WTC11 (cell line): ENCODE measurements around the gene PRKX. TPM values are rescaled to one million over a fixed set of nuclear protein-coding genes. Genes with fewer than 3 reads are reported as not detected.
"Not testable (repeated sequence)": the region's sequence is repeated elsewhere in the genome, so short reads cannot be mapped to it uniquely, and the experiment has no call there.

Experiments
- ATAC-seq: fragments of 200-7000 bp; cut with Tn5 transposase; 2 replicates; pipeline ENCODE4 v1.10.0; 2021; ENCODE audit warnings: mild to moderate bottlenecking, moderate library complexity
- CTCF ChIA-PET: fragments of 300-600 bp; sonication (Branson Sonifier 250); formaldehyde crosslinking; loops from one replicate; lab custom pipeline; 2021; ENCODE audit warnings: antibody characterized with exemption; lab: Charles Lee
- POLR2A ChIA-PET: fragments of 350-600 bp; sonication (Branson Sonifier 250); formaldehyde crosslinking; loops from one replicate; lab custom pipeline; 2021; ENCODE audit warnings: antibody characterized with exemption; lab: Charles Lee
- DNase-seq: peaks from one replicate; pipeline ENCODE4 v3.0.0; 2021; ENCODE audit warnings: low spot score
- H3K27ac Mint-ChIP-seq: 2 replicates; pipeline ENCODE4 v1.8.0; 2021; ENCODE audit warnings: mixed read lengths
- H3K27me3 Mint-ChIP-seq: 2 replicates; pipeline ENCODE4 v1.8.0; 2021; ENCODE audit warnings: low read depth, mild to moderate bottlenecking, moderate library complexity, mixed read lengths
- H3K36me3 Mint-ChIP-seq: 2 replicates; pipeline ENCODE4 v1.8.0; 2021; ENCODE audit warnings: mixed read lengths
- H3K4me1 Mint-ChIP-seq: 2 replicates; pipeline ENCODE4 v1.8.0; 2022; ENCODE audit warnings: mixed read lengths
- H3K4me3 Mint-ChIP-seq: 2 replicates; pipeline ENCODE4 v1.8.0; 2021; ENCODE audit warnings: mild to moderate bottlenecking, moderate library complexity, mixed read lengths
- H3K9me3 Mint-ChIP-seq: 2 replicates; pipeline ENCODE4 v1.8.0; 2021; ENCODE audit warnings: mixed read lengths
- ELF4 ChIP-seq: sonication (generic); formaldehyde crosslinking; IDR thresholded peaks from 2 replicates; pipeline ENCODE4 v1.8.1; 2022; ENCODE audit warnings: low read depth, mild to moderate bottlenecking, moderate library complexity, missing genetic modification reagents
- ESRRA ChIP-seq: sonication (generic); formaldehyde crosslinking; IDR thresholded peaks from 2 replicates; pipeline ENCODE4 v1.8.1; 2022; ENCODE audit warnings: mild to moderate bottlenecking, missing genetic modification reagents, borderline replicate concordance
- ETV6 ChIP-seq: sonication (generic); formaldehyde crosslinking; IDR thresholded peaks from 2 replicates; pipeline ENCODE4 v1.8.1; 2022; ENCODE audit warnings: mild to moderate bottlenecking, missing genetic modification reagents
- FOXK1 ChIP-seq: sonication (generic); formaldehyde crosslinking; IDR thresholded peaks from 2 replicates; pipeline ENCODE4 v1.8.0; 2022; ENCODE audit warnings: mild to moderate bottlenecking, moderate library complexity, missing genetic modification reagents
- FOXP1 ChIP-seq: sonication (generic); formaldehyde crosslinking; IDR thresholded peaks from 2 replicates; pipeline ENCODE4 v1.8.0; 2022; ENCODE audit warnings: missing genetic modification reagents, mild to moderate bottlenecking, moderate library complexity, borderline replicate concordance
- HMGA2 ChIP-seq: fragments of 250-450 bp; sonication (Bioruptor Pico); IDR thresholded peaks from 2 replicates; pipeline ENCODE4 v1.4.0; 2021; ENCODE audit warnings: mild to moderate bottlenecking, moderate library complexity
- KAT7 ChIP-seq: sonication (generic); formaldehyde crosslinking; IDR thresholded peaks from 2 replicates; pipeline ENCODE4 v1.8.1; 2023; ENCODE audit warnings: missing genetic modification reagents, mild to moderate bottlenecking, borderline replicate concordance
- MXD4 ChIP-seq: fragments of 250-450 bp; sonication (Bioruptor Pico); IDR thresholded peaks from 2 replicates; pipeline ENCODE4 v1.8.0; 2021; ENCODE audit warnings: mild to moderate bottlenecking, moderate library complexity, borderline replicate concordance
- PRRX2 ChIP-seq: fragments of 250-450 bp; sonication (Bioruptor Pico); IDR thresholded peaks from 2 replicates; pipeline ENCODE4 v1.8.0; 2021; ENCODE audit warnings: mild to moderate bottlenecking
- RORB ChIP-seq: fragments of 250-450 bp; sonication (Bioruptor Pico); IDR thresholded peaks from 2 replicates; pipeline ENCODE4 v1.9.0; 2021; ENCODE audit warnings: mild to moderate bottlenecking
- SMAD4 ChIP-seq: sonication (generic); formaldehyde crosslinking; IDR thresholded peaks from 2 replicates; pipeline ENCODE4 v1.8.0; 2022; ENCODE audit warnings: mild to moderate bottlenecking, missing genetic modification reagents
- TEAD1 ChIP-seq: sonication (generic); formaldehyde crosslinking; IDR thresholded peaks from 2 replicates; pipeline ENCODE4 v1.8.0; 2022; ENCODE audit warnings: mild to moderate bottlenecking, missing genetic modification reagents
- ZNF121 ChIP-seq: sonication (generic); formaldehyde crosslinking; IDR thresholded peaks from 2 replicates; pipeline ENCODE4 v1.8.0; 2023; ENCODE audit warnings: missing genetic modification reagents
- ZNF138 ChIP-seq: sonication (generic); formaldehyde crosslinking; conservative IDR thresholded peaks from 2 replicates; pipeline ENCODE4 v1.8.1; 2022; ENCODE audit warnings: mild to moderate bottlenecking, moderate library complexity, missing genetic modification reagents
- ZNF232 ChIP-seq: sonication (generic); formaldehyde crosslinking; IDR thresholded peaks from 2 replicates; pipeline ENCODE4 v1.8.0; 2022; ENCODE audit warnings: mild to moderate bottlenecking, missing genetic modification reagents
- ZNF416 ChIP-seq: fragments of 250-450 bp; sonication (Bioruptor Pico); IDR thresholded peaks from 2 replicates; pipeline ENCODE4 v1.9.0; 2021; ENCODE audit warnings: mild to moderate bottlenecking, inconsistent platforms
- total RNA-seq: library from RNA; stranded (reverse); gene quantifications from 3 replicates; pipeline ENCODE4 v1.2.3, GENCODE V29; 2021
- TF ChIP-seq, protein P1 (sequence below): sonication (generic); formaldehyde crosslinking; IDR thresholded peaks from 2 replicates; pipeline ENCODE4 v1.8.0; 2022; ENCODE audit warnings: missing genetic modification reagents
- TF ChIP-seq, protein P2 (sequence below): sonication (generic); formaldehyde crosslinking; IDR thresholded peaks from 2 replicates; pipeline ENCODE4 v1.8.0; 2022; ENCODE audit warnings: mild to moderate bottlenecking, missing genetic modification reagents

The PRKX gene
- total RNA-seq, 1 experiment from 2014 or later = 66.6 TPM

DNA sequence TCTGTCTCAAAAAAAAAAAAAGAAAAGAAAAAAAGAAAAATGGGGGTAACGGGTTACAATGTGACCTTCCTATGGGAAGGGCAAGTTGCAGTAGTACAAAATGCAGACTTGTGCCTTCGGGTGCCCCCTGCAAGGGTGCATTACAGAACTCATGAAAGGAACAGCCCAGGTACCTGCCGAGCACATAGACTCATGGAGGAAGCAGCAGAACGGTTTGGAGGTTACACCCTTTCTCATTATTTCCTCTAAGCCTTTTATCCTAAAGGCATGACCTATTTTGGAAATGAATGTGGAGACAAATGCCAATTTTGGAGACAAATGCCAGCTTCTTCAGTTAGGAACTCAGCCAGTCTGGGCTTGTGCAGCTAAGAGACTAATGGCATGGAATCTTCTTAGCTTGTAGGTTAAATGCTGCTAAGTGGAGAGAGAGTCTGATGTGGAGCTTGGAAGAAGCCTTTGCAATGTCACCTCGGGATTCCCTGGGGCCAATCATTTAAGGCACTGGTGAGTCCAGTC, 44.1 kb upstream of the PRKX start:
- POLR2A ChIA-PET = no interaction called here
- no peak overlapping the region for H3K4me3 Mint-ChIP-seq

DNA sequence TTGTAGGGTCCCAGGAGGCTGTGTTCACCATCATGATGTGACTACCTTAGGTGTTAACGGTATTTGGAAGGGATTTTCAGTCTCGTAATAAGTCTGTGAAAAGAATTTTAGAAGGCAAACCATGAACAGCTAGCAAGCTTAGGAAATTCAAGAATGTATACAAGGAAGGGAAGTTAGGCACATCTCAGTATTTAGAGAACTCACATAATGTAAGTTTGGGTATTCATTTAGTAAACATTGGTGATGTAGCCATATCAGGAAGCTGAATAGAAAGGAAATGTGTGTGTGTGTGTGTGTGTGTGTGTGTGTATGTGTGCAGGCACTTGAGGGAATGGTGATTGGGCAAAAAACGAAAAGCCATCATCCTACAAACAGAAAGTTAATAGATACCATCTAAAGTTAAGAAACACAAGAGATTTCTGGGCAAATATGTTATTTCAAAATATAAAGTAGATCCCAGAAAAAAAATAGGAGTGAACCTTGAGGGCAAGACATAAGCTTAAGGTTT, 34.7 kb upstream of the PRKX start:
- H3K4me1 Mint-ChIP-seq = no peaks in the 10 kb centered on the region
- TF ChIP-seq KAT7 (no peak), ELF4 (CRISPR knock-in tag) (no peak), ZNF121 (CRISPR knock-in tag) (no peak), FOXP1 (CRISPR knock-in tag) (no peak), TEAD1 (no peak), ETV6 (CRISPR knock-in tag) (no peak), HMGA2 (CRISPR knock-in tag) (no peak)
- TF ChIP-seq, protein P1, sequence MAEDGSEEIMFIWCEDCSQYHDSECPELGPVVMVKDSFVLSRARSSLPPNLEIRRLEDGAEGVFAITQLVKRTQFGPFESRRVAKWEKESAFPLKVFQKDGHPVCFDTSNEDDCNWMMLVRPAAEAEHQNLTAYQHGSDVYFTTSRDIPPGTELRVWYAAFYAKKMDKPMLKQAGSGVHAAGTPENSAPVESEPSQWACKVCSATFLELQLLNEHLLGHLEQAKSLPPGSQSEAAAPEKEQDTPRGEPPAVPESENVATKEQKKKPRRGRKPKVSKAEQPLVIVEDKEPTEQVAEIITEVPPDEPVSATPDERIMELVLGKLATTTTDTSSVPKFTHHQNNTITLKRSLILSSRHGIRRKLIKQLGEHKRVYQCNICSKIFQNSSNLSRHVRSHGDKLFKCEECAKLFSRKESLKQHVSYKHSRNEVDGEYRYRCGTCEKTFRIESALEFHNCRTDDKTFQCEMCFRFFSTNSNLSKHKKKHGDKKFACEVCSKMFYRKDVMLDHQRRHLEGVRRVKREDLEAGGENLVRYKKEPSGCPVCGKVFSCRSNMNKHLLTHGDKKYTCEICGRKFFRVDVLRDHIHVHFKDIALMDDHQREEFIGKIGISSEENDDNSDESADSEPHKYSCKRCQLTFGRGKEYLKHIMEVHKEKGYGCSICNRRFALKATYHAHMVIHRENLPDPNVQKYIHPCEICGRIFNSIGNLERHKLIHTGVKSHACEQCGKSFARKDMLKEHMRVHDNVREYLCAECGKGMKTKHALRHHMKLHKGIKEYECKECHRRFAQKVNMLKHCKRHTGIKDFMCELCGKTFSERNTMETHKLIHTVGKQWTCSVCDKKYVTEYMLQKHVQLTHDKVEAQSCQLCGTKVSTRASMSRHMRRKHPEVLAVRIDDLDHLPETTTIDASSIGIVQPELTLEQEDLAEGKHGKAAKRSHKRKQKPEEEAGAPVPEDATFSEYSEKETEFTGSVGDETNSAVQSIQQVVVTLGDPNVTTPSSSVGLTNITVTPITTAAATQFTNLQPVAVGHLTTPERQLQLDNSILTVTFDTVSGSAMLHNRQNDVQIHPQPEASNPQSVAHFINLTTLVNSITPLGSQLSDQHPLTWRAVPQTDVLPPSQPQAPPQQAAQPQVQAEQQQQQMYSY (CRISPR knock-in tag) = no peak
- POLR2A ChIA-PET = no interaction called here
- DNase-seq (no peak), ATAC-seq (no peak)
- H3K27ac Mint-ChIP-seq = no peak overlapping the region
- no peaks in the 10 kb centered on the region for H3K36me3 Mint-ChIP-seq
- H3K27me3 Mint-ChIP-seq = no peaks in the 10 kb centered on the region
- CTCF ChIA-PET = no interaction called here
- H3K9me3 Mint-ChIP-seq = no peaks in the 10 kb centered on the region
- no peak overlapping the region for H3K4me3 Mint-ChIP-seq

More for the DNA sequence above, 44.1 kb upstream of the PRKX start:
- no peaks in the 10 kb centered on the region for H3K4me1 Mint-ChIP-seq
- ATAC-seq = no peak
- DNase-seq = no peak
- TF ChIP-seq RORB (CRISPR knock-in tag) = no peak
- no peak for TF ChIP-seq MXD4 (CRISPR knock-in tag)
- TF ChIP-seq ZNF138 (CRISPR knock-in tag) = no peak
- TF ChIP-seq ESRRA (CRISPR knock-in tag) = no peak
- TF ChIP-seq ZNF416 (CRISPR knock-in tag) = no peak
- no peak for TF ChIP-seq TEAD1
- CTCF ChIA-PET = no interaction called here
- peaks cover 2% of the 10 kb centered on the region; the same call in 1 of the 2 replicates for H3K27me3 Mint-ChIP-seq
- no peaks in the 10 kb centered on the region for H3K36me3 Mint-ChIP-seq
- no peak overlapping the region for H3K27ac Mint-ChIP-seq
- H3K9me3 Mint-ChIP-seq = no peaks in the 10 kb centered on the region

DNA sequence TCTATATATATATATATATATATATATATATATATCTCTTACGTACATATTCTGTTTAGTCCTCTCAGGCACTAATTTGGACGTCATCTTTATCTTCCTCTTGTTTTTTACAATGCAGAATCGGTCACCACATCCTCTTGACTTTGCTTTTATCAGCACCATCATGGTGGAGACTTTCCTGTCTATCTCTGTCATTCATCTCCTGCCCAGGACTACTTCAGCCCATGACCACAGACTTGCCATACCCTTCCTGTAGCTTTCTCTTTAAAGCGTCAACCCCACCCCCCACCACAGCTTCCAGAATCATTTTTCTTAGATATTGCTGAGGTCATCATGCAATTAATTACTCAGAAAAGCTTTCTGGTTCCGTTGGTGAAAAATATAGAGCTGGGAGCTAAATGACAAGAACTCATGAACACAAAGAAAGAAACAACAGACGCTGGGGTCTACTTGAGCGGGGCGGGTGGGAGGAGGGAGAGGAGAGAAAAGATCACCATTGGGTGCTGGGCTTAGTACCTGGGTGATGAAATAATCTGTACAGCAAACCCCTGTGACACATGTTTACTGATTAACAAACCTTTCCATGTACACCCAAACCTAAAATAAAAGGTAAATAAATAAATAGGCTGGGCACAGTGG, 30.5 kb upstream of the PRKX start:
- ChIA-PET CTCF (interaction anchor here (0.6 to 0.7 kb wide), 2 partner anchors 25 to 62 kb away, joined by 5 to 6 read pairs; no protein-coding TSS in a partner anchor), POLR2A (no interaction called here)
- Mint-ChIP-seq H3K4me1 (no peaks in the 10 kb centered on the region), H3K27ac (0 out of 2 replicates have a peak overlapping the region, but pooled peaks have one; percentile 49), H3K27me3 (no peaks in the 10 kb centered on the region), H3K36me3 (0 out of 2 replicates have a peak, but pooled peaks cover 6% of the 10 kb centered on the region), H3K4me3 (no peak overlapping the region), H3K9me3 (peaks cover 8% of the 10 kb centered on the region)
- DNase-seq (no peak), ATAC-seq (no peak)
- TF ChIP-seq ZNF232 (CRISPR knock-in tag) = no peak
- TF ChIP-seq PRRX2 (CRISPR knock-in tag) = no peak
- TF ChIP-seq, protein P2, sequence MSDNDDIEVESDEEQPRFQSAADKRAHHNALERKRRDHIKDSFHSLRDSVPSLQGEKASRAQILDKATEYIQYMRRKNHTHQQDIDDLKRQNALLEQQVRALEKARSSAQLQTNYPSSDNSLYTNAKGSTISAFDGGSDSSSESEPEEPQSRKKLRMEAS (CRISPR knock-in tag) = no peak
- TF ChIP-seq SMAD4 (CRISPR knock-in tag) = no peak
- TF ChIP-seq FOXK1 (CRISPR knock-in tag) = no peak

DNA sequence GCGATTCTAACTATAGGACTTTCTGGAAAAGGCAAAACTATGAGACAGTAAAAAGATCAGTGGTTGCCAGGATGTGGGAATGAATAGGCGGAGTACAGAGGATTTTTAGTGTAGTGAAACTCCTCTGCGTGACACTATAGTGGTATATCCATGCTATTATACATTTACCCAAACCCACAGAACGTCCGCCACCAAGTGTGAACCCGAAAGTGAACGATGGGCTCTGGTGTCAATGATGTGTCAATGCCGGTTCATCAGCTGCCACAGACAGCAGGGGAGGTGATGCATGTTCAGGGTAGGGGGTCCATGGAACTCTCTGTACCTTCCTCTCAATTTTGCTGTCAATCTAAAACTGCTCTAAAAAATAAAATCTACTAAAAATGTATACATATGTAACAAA, 27.5 kb upstream of the PRKX start:
- H3K36me3 Mint-ChIP-seq, POLR2A ChIA-PET, ATAC-seq, H3K4me1 Mint-ChIP-seq, H3K4me3 Mint-ChIP-seq, H3K27ac Mint-ChIP-seq, DNase-seq, H3K27me3 Mint-ChIP-seq: not testable (repeated sequence)
- CTCF ChIA-PET = interaction anchor here (0.7 kb wide), 1 partner anchor 12 kb away, joined by 3 read pairs; no protein-coding TSS in a partner anchor
- H3K9me3 Mint-ChIP-seq = peaks cover 11% of the 10 kb centered on the region
